HG03025 (cell line): Measurements from ENCODE around the gene A4GNT.

Source experiments
- ATAC-seq: cut with Tn5 transposase; IDR thresholded peaks from one replicate; pipeline ENCODE4 v1.9.1; 2021; ENCODE audit warnings: mild to moderate bottlenecking, moderate library complexity; ENCODE audit not compliant: unreplicated experiment, low FRiP score

Gene A4GNT

DNA sequence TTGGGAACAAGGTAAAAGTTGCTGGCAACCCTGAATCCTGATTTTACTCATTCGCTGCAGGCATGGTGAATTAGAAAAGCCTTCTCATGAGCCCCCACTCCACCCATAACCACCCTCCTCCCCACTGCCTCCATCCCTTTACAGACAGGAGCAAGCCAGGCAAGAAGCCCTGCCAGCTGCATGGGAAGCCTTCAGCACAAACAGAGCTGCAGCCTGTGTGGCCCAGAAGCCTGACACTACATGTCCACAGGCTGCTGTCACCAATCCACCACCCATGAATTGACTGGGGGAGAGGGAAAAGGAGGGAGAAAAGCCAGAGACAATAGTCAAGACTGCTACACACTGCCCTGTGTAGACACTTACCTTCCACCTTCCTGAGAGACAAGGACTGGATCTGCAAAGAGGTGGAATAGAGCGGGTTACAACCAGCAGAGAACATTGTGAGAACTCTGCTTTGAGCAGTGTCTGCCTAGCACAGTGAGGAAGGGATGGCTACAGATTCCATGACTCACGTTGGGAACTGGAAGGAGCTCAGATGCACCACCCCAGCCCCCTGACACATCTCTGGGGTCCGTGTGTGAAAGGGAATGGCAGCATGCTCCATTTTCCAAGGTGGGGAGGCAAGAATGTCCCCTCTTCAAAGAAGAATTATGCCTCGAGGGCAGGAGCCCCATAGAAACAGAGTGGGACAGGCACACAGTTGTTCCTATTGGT, 50.7 kb downstream of the A4GNT start:
- ATAC-seq = no peak

GRCh38 chr3:138079901-138080300, 52.3 kb downstream of the A4GNT start:
- no peak for ATAC-seq

DNA sequence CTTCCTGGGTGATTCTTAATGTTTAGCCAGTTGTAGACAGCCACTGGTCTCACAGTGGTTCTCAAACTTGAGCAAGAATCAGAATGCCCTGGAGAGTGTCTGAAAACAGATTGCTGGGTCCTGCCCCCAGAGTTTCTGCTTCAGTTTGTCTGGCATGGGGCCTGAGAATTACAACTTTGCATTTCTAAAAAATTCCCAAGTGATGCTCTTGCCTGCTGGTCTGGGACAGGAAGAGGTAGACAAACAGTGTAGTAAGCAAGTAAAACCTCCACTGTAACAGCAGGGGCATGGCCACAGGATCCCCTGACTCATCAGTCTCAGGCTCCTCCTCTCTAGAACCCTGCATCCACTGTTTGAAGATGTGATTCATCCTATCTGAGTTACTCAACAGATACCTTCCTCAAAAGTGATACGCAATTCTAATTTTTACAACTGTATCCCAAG, 53.3 kb downstream of the A4GNT start:
- ATAC-seq = no peak

DNA sequence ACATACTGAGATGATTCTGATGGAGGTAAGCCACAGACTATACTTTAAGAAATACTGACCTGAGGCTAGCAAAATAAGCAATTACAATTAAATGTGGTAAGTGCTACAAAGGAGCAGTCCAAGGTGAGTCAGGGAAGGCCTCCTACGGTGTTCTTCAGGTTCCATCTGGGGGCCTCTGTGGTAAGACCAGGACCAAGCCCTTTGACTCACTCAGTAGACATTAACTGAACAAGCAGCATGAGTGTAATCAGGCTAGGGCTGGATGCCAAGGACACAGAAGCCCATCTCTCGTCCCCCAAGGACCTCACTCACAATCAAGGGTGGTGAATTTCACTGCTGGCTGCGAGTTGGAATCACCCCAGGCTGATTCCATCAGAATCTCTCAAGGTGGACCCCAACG, 54.1 kb downstream of the A4GNT start:
- ATAC-seq = no peak
